Cardiac fibroblast (primary cell): Measurements from ENCODE around the gene ADCK2.
"Not testable (repeated sequence)": the region's sequence is repeated elsewhere in the genome, so short reads cannot be mapped to it uniquely, and the experiment has no call there.

Experiments
- DNase-seq, 2 donors: peaks; one replicate each; pipeline versions ENCODE4 v3.0.0 to v3.0.0-alpha.2; 2010; ENCODE audit warnings: low read depth in 2 of 2
- H3K4me3 ChIP-seq, 2 donors: replicated peaks in 1 of 2; 1 replicate in 1 of 2; 2 replicates in 1 of 2; pipeline ENCODE4 v1.5.1; 2011; ENCODE audit warnings: low read depth in 2 of 2, low read length in 2 of 2, mild to moderate bottlenecking in 2 of 2, moderate library complexity in 1 of 2
- CTCF ChIP-seq: IDR thresholded peaks from one replicate; pipeline ENCODE4 v1.5.1; 2011; ENCODE audit warnings: low read depth, mild to moderate bottlenecking, low read length, inconsistent platforms

ADCK2 gene

GRCh38 chr7:140655511-140656408 is 17.0 kb upstream of the ADCK2 start:
- H3K4me3 ChIP-seq = no peak overlapping the region
- DNase-seq = peak in 1 of 2 donors; percentile 21
- TF ChIP-seq CTCF = no peak

- H3K4me3 ChIP-seq = peak overlapping the region; percentile 8 to 39
- DNase-seq = peak; percentile 73 to 75
- no peak for TF ChIP-seq CTCF
Measured at GRCh38 chr7:140656548-140657515, 15.9 kb upstream of the ADCK2 start.

GRCh38 chr7:140657891-140658290 is 14.9 kb upstream of the ADCK2 start:
- TF ChIP-seq CTCF = no peak
- no peak overlapping the region for H3K4me3 ChIP-seq
- DNase-seq = no peak

- DNase-seq = no peak
- TF ChIP-seq CTCF = no peak
- H3K4me3 ChIP-seq = no peak overlapping the region
Measured at GRCh38 chr7:140659856-140660255, 12.9 kb upstream of the ADCK2 start.

- no peak for TF ChIP-seq CTCF
- peak in 1 of 2 donors; percentile 32 for DNase-seq
- H3K4me3 ChIP-seq = no peak overlapping the region
Measured at GRCh38 chr7:140661124-140661523, 11.6 kb upstream of the ADCK2 start.

GRCh38 chr7:140662938-140663337 is 9.8 kb upstream of the ADCK2 start:
- H3K4me3 ChIP-seq, DNase-seq: not testable (repeated sequence)

GRCh38 chr7:140667476-140667875 is 5.3 kb upstream of the ADCK2 start:
- no peak for DNase-seq
- H3K4me3 ChIP-seq = no peak overlapping the region
- no peak for TF ChIP-seq CTCF
